Measurements from ENCODE around the gene LHX3.

LHX3 gene

GRCh38 chr9:136175616-136176197, 29.2 kb downstream of the LHX3 start:
- no peak for DNase-seq (ENCODE audit: extremely low read depth, low read depth)
- TF ChIP-seq, protein P1, sequence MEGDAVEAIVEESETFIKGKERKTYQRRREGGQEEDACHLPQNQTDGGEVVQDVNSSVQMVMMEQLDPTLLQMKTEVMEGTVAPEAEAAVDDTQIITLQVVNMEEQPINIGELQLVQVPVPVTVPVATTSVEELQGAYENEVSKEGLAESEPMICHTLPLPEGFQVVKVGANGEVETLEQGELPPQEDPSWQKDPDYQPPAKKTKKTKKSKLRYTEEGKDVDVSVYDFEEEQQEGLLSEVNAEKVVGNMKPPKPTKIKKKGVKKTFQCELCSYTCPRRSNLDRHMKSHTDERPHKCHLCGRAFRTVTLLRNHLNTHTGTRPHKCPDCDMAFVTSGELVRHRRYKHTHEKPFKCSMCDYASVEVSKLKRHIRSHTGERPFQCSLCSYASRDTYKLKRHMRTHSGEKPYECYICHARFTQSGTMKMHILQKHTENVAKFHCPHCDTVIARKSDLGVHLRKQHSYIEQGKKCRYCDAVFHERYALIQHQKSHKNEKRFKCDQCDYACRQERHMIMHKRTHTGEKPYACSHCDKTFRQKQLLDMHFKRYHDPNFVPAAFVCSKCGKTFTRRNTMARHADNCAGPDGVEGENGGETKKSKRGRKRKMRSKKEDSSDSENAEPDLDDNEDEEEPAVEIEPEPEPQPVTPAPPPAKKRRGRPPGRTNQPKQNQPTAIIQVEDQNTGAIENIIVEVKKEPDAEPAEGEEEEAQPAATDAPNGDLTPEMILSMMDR (IDR thresholded peaks at IDR 0.05; ENCODE audit: low read depth, low read length), result no peak

- no peak for DNase-seq (ENCODE audit: extremely low read depth, low read depth)
- TF ChIP-seq, protein P1 (IDR thresholded peaks at IDR 0.05; ENCODE audit: low read depth, low read length), result no peak
These were observed 29.9 kb downstream of the LHX3 start for GRCh38 chr9:136174779-136175615.

DNA sequence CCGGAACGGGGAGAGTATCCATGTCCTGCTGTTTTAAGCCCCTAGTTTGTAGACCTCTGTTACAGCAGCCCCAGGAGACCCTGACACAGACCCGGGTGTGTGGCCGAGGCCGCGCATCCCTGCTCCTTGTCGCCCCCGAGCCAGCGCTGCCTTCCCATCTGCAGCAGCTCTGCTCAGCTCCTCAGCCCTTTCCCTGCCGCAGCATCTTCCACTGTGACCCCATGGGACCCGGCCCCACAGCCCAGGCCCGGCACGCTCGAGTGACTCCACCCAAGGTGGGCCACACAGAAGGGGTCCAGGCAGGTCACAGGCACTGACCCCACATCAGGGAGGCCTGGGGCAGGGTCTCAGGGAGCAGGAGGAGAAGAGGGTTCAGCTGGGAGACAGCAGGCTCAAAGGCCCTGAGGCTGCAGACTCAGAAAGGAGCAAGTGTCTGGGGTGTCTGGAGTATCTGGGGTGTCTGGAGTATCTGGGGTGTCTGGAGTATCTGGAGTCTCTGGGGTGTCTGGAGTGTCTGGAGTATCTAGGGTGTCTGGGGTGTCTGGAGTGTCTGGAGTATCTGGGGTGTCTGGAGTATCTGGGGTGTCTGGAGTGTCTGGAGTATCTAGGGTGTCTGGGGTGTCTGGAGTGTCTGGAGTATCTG, 31.2 kb downstream of the LHX3 start:
- no peak for DNase-seq (ENCODE audit: extremely low read depth, low read depth)
- TF ChIP-seq, protein P1 (IDR thresholded peaks at IDR 0.05; ENCODE audit: low read depth, low read length), result no peak

GRCh38 chr9:136172412-136173079, 32.4 kb downstream of the LHX3 start:
- TF ChIP-seq, protein P1 (IDR thresholded peaks at IDR 0.05; ENCODE audit: low read depth, low read length), result no peak
- DNase-seq (ENCODE audit: extremely low read depth, low read depth), result no peak

DNA sequence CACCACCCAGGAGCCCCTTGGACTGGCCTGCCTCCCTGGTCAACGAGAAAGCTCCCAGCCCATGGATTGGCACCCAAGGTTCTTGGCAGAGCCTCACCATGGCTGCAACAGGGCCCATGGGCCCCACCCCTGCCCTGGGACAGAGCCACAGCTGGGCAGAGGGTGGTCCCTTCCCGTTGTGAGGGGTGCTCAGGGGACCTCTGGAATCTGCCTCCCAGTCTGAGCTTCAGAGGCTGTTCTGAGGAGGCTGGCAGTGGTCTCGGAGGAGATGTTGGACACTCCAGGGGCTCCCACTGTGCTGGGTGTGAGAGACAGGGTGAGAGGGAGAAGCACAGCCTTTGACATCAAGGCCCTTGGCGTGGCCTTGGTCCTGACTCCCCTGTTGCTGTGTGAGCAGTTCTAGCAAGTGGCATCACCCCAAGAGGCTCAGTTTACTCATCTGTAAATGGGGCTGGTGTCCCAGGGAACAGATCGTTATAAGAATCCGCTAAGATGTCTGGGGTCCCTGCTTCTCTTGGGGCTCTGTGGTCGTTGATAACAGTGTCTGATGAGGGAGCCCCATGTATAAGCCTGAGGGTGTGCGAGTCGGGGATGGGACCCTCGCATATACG, 33.0 kb downstream of the LHX3 start:
- DNase-seq (ENCODE audit: extremely low read depth, low read depth), result no peak

GRCh38 chr9:136171009-136171800, 33.7 kb downstream of the LHX3 start:
- DNase-seq (ENCODE audit: extremely low read depth, low read depth), result no peak
- TF ChIP-seq, protein P1 (IDR thresholded peaks at IDR 0.05; ENCODE audit: low read depth, low read length), result no peak

More for the DNA sequence above, 33.0 kb downstream of the LHX3 start:
- TF ChIP-seq, protein P1 (IDR thresholded peaks at IDR 0.05; ENCODE audit: low read depth, low read length), result no peak
